GM12892 (cell line): ENCODE results near the gene TRMT1.

ENCODE experiments used
- POLR2A ChIP-seq: IDR thresholded peaks from 2 replicates; pipeline ENCODE4 v1.6.1; 2011; ENCODE audit warnings: low read depth, low read length, control low read depth
- POLR2AphosphoS5 ChIP-seq: IDR thresholded peaks from 2 replicates; pipeline ENCODE4 v1.6.1; 2011; ENCODE audit warnings: low read depth, low read length, control low read depth
- TAF1 ChIP-seq: IDR thresholded peaks from 2 replicates; pipeline ENCODE4 v1.6.1; 2011; ENCODE audit warnings: low read depth, mild to moderate bottlenecking, control low read depth, low read length, borderline replicate concordance

GRCh38 chr19:13100841-13101589 lies 15.5 kb downstream of the TRMT1 start:
- TF ChIP-seq POLR2A (no peak), POLR2AphosphoS5 (no peak), TAF1 (no peak)
